Measurements from ENCODE around the gene STOX1. TPM values are rescaled to one million over a fixed set of nuclear protein-coding genes. Genes with fewer than 3 reads are reported as not detected.

STOX1 gene
- total and polyA plus RNA-seq, 9 donors = 0.71 to 11.5 (median 1.3) TPM

GRCh38 chr10:68828833-68829232 is 1.5 kb downstream of the STOX1 start:
- intact Hi-C loops (cut with DNase I) = no loop called here
- 77 to 82% (median 77%) methylated on average over 10 of the region's 10 CpGs for WGBS, 3 donors
- no peak overlapping the region for H3K4me3 ChIP-seq
- H3K27ac ChIP-seq = no peak overlapping the region
- no peak for DNase-seq
- no peak for TF ChIP-seq POLR2A (IDR thresholded peaks at IDR 0.05)
- no peak for TF ChIP-seq EP300 (IDR thresholded peaks at IDR 0.05)
- TF ChIP-seq, protein P1, sequence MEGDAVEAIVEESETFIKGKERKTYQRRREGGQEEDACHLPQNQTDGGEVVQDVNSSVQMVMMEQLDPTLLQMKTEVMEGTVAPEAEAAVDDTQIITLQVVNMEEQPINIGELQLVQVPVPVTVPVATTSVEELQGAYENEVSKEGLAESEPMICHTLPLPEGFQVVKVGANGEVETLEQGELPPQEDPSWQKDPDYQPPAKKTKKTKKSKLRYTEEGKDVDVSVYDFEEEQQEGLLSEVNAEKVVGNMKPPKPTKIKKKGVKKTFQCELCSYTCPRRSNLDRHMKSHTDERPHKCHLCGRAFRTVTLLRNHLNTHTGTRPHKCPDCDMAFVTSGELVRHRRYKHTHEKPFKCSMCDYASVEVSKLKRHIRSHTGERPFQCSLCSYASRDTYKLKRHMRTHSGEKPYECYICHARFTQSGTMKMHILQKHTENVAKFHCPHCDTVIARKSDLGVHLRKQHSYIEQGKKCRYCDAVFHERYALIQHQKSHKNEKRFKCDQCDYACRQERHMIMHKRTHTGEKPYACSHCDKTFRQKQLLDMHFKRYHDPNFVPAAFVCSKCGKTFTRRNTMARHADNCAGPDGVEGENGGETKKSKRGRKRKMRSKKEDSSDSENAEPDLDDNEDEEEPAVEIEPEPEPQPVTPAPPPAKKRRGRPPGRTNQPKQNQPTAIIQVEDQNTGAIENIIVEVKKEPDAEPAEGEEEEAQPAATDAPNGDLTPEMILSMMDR (IDR thresholded peaks at IDR 0.05) = no peak
- H3K9me3 ChIP-seq = no peaks in the 10 kb centered on the region
- H3K4me1 ChIP-seq (ENCODE audit: insufficient read depth) = peaks cover 1% of the 10 kb centered on the region
- no peaks in the 10 kb centered on the region for H3K36me3 ChIP-seq
- H3K27me3 ChIP-seq = no peaks in the 10 kb centered on the region

DNA sequence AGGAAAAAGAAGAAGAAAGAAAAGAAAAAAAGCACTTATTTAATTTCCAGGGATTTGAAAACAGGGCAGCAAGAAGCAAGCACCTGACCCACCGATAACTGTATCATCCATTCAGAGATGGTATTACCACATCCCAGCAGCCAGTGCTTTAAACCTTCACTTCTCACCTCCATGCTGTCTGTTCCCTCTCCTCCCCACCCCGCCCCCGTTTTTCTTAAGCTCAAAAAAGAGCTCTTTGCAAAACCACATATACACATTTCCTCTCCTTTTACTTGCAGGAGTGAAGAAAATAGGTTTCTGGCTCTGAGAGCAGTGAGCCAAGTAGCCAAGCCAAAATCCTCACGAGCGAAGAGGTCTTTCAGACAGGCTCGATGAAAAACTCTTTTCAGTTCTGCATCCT is 2.2 kb downstream of the STOX1 start:
- 42 to 53% (median 49%) methylated on average over 6 of the region's 6 CpGs for WGBS, 3 donors
- Histone ChIP-seq H3K4me3 (no peak overlapping the region), H3K9me3 (no peaks in the 10 kb centered on the region), H3K27me3 (no peaks in the 10 kb centered on the region), H3K4me1 (ENCODE audit: insufficient read depth) (peaks cover 1% of the 10 kb centered on the region), H3K36me3 (no peaks in the 10 kb centered on the region), H3K27ac (no peak overlapping the region)
- DNase-seq = no peak
- TF ChIP-seq, protein P1 (IDR thresholded peaks at IDR 0.05) = no peak
- intact Hi-C loops (cut with DNase I) = no loop called here

DNA sequence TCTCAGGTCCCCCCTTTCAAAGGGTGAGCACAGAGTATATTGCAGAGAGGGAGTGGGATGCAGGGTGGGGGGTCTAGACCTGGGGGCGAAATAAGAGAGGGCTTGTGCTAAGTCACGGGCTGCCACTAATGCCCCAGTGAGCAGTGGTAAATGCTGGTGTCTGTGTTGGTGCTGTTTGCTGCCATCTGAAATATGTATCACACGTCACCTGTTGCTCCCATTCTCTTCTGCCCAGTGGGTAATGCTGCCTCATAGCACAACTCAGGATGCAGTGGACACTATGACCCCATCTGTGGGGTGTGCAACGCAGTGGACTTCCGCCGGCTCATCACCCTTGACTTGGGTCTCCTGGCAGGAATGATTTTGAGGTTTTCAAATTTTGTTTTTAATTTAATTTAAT is 2.6 kb downstream of the STOX1 start:
- DNase-seq = no peak
- WGBS, 3 donors = 87 to 91% (median 90%) methylated on average over 6 of the region's 6 CpGs
- H3K27me3 ChIP-seq = no peaks in the 10 kb centered on the region
- H3K4me3 ChIP-seq = no peak overlapping the region
- H3K9me3 ChIP-seq = no peaks in the 10 kb centered on the region
- no peak for TF ChIP-seq POLR2A (IDR thresholded peaks at IDR 0.05)
- TF ChIP-seq, protein P1 (IDR thresholded peaks at IDR 0.05) = no peak
- no peak for TF ChIP-seq EP300 (IDR thresholded peaks at IDR 0.05)
- H3K36me3 ChIP-seq = no peaks in the 10 kb centered on the region
- H3K27ac ChIP-seq = no peak overlapping the region
- peaks cover 1% of the 10 kb centered on the region for H3K4me1 ChIP-seq (ENCODE audit: insufficient read depth)
- intact Hi-C loops (cut with DNase I) = no loop called here

DNA sequence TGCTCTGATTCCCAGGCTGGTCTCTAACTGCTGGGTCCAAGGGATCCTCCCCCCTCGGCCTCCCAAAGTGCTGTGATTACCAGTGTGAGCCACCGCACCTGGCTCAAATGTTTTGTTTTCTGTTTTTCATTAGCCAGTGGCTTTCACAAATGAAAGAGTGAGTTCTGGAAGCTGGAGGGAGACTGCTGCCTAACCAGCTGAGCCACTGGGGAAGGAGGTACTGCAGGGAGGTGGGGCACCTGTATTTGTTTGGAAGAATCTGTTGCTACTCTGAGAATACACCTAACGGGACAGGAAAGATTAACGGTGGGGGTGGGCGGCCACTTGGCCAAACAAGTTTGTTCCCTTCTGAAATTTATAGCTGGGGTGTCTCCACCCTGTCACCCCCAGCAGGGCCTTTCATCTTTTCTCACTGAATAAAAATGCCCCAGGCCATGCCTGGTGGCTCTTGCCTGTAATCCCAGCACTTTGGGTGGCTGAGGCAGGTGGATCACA is 4.7 kb downstream of the STOX1 start:
- intact Hi-C loops (cut with DNase I) = no loop called here
- Histone ChIP-seq H3K36me3 (no peaks in the 10 kb centered on the region), H3K27ac (no peak overlapping the region), H3K9me3 (no peaks in the 10 kb centered on the region), H3K4me3 (no peak overlapping the region), H3K27me3 (no peaks in the 10 kb centered on the region), H3K4me1 (ENCODE audit: insufficient read depth) (no peaks in the 10 kb centered on the region)
- no peak for DNase-seq
- WGBS, 3 donors = 76 to 82% (median 82%) methylated on average over 5 of the region's 5 CpGs
- TF ChIP-seq POLR2A (IDR thresholded peaks at IDR 0.05) (no peak), EP300 (IDR thresholded peaks at IDR 0.05) (no peak)
- TF ChIP-seq, protein P1 (IDR thresholded peaks at IDR 0.05) = no peak

Measured in ovary (tissue), 9 donors.